Thymus (tissue), 11 donors: Measurements from ENCODE around the gene ESPL1. TPM values are rescaled to one million over a fixed set of nuclear protein-coding genes. Genes with fewer than 3 reads are reported as not detected.
"Not testable (repeated sequence)": the region's sequence is repeated elsewhere in the genome, so short reads cannot be mapped to it uniquely, and the experiment has no call there.

Source experiments
- DNase-seq, 9 donors: peaks; one replicate each; pipeline ENCODE4 v3.0.0-alpha.2; 2013; ENCODE audit warnings: low spot score in 9 of 9, low read depth in 6 of 9, missing footprints in 1 of 9
- H3K27ac ChIP-seq, 2 donors: one replicate each; pipeline ENCODE4 v1.5.1; 2013; ENCODE audit warnings: control low read depth in 1 of 2, low read depth in 1 of 2, low read length in 1 of 2, mild to moderate bottlenecking in 1 of 2, moderate library complexity in 1 of 2
- H3K27me3 ChIP-seq, 2 donors: one replicate each; pipeline ENCODE4 v1.5.1; 2013; ENCODE audit warnings: low read length in 1 of 2; ENCODE audit not compliant: control insufficient read depth in 2 of 2, insufficient read depth in 1 of 2
- H3K36me3 ChIP-seq, 2 donors: one replicate each; pipeline ENCODE4 v1.5.1; 2013; ENCODE audit warnings: low read length in 1 of 2, mild to moderate bottlenecking in 1 of 2, moderate library complexity in 1 of 2; ENCODE audit not compliant: control insufficient read depth in 2 of 2, insufficient read depth in 2 of 2
- H3K4me1 ChIP-seq, 2 donors: one replicate each; pipeline ENCODE4 v1.5.1; 2013; ENCODE audit warnings: low read length in 2 of 2; ENCODE audit not compliant: control insufficient read depth in 2 of 2, insufficient read depth in 2 of 2
- H3K4me3 ChIP-seq, 2 donors: one replicate each; pipeline ENCODE4 v1.5.1; 2013; ENCODE audit warnings: low read length in 2 of 2, control low read depth in 1 of 2, mild to moderate bottlenecking in 1 of 2
- H3K9me3 ChIP-seq, 2 donors: one replicate each; pipeline ENCODE4 v1.5.1; 2013; ENCODE audit warnings: low read length in 1 of 2, mild to moderate bottlenecking in 1 of 2; ENCODE audit not compliant: control insufficient read depth in 2 of 2, insufficient read depth in 1 of 2
- WGBS: extraction: QIAGEN DNeasy Blood & Tissue Kit; methylation state at CpG from one replicate; pipeline ENCODE4 v1.1.7; 2013; 5-methylcytosine and 5-hydroxymethylcytosine counted together
- polyA plus RNA-seq: library from polyadenylated mRNA; stranded (reverse); fragments of 200-250 nt; gene quantifications from one replicate; pipeline ENCODE4 v1.2.3, GENCODE V29; 2013
- total RNA-seq: library from RNA; stranded (reverse); fragments of 120-200 nt; gene quantifications from one replicate; pipeline ENCODE4 v1.2.4, GENCODE V29; 2013
- donor health status: healthy.

The ESPL1 gene
- total and polyA plus RNA-seq, 2 donors = 1.7 to 8.9 TPM

DNA sequence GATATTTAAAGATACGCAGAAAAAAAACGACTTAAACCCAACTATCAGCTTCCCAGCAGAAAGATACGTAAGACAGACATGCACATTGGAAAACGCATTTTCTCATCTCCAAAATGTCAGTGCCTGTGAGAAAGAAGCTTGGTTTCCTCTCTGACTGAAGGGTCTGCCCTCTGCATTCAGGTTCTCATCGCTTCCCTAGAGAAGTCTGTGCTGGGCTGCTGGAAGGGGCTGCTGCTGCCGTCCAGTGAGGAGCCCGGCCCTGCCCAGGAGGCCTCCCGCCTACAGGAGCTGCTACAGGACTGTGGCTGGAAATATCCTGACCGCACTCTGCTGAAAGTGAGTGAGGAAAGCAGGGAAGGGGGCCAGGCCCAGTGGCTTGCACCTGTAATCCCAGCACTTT lies 22.6 kb downstream of the ESPL1 start:
- no peak overlapping the region for H3K27ac ChIP-seq
- H3K27me3 ChIP-seq = no peaks in the 10 kb centered on the region
- H3K36me3 ChIP-seq = peaks cover 59 to 72% of the 10 kb centered on the region in 2 donors
- H3K4me3 ChIP-seq = no peak overlapping the region
- H3K4me1 ChIP-seq = peaks cover 4 to 7% of the 10 kb centered on the region in 2 donors
- no peaks in the 10 kb centered on the region for H3K9me3 ChIP-seq
- DNase-seq = no peak
- WGBS = 98% methylated on average over 9 of the region's 9 CpGs

DNA sequence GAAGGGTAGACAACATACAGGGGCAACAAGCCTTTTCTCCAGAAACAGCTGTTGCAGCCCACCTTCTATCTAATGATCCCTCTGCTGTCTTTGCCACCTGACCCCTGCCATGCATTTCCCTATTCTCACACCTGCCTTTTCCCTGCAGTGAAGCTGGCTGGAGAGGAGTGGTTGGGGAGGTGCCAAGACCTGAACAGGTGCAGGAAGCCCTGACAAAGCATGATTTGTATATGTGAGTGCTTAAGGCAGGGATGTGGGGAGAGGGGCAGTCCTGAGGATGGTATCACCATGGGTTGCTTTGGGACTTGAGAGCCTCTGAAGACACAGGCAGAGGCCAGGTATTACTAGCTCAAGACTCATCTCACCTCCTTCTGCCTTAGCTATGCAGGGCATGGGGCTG lies 24.3 kb downstream of the ESPL1 start:
- no peaks in the 10 kb centered on the region for H3K9me3 ChIP-seq
- DNase-seq = no peak
- H3K4me1 ChIP-seq = peaks cover 7 to 14% of the 10 kb centered on the region in 2 donors
- no peak overlapping the region for H3K27ac ChIP-seq
- H3K27me3 ChIP-seq = no peaks in the 10 kb centered on the region
- H3K4me3 ChIP-seq = no peak overlapping the region
- peaks cover 52 to 62% of the 10 kb centered on the region in 2 donors for H3K36me3 ChIP-seq

DNA sequence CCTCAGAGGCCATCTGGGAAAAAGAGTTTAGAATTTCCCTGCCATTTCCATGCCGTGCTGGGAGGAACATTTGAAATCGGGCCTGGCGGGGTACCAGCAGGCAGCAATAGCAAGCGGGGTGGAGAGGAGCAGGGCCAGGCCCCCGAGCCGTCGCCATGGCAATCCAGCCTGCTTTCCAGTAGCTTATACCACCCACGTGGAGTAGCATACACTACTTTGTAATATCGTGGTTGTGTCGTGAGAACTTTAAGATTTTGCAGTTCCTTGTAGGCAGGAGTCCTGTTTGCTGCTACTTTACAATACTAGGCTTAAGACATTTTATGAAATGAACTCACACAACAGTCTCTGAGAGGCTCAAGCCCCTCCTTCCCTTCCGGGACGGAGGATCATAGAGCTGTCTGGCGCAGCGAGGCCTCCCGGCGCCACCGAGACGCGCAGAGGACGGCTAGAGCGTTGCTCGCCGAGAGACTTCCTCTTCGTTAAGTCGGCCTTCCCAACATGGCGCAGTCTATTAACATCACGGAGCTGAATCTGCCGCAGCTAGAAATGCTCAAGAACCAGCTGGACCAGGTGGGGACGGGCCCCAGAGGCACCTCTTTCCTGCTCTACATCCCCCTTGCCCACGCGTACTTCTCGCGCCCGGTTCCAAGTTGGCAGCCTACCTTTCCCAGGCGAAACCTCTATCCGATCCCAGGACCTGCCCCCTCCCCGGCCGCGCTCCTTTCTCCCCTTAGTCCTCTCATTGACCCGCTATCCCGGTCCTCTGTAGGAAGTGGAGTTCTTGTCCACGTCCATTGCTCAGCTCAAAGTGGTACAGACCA lies 27.2 kb downstream of the ESPL1 start, which contains the start of gene PFDN5:
Gene PFDN5, plus strand, starts transcription at position 473 of the 821 bp plus-strand sequence. Its CDS starts 26 bp downstream, at position 499.
- Histone ChIP-seq H3K36me3 (peaks cover 26 to 52% of the 10 kb centered on the region in 2 donors), H3K4me3 (peak within 1 kb of the TSS; percentile 66 to 93), H3K4me1 (peaks cover 17 to 22% of the 10 kb centered on the region in 2 donors), H3K9me3 (no peaks in the 10 kb centered on the region), H3K27me3 (no peaks in the 10 kb centered on the region), H3K27ac (peak within 1 kb of the TSS; percentile 91 to 97)
- 5% methylated on average over 42 of the region's 42 CpGs for WGBS
- DNase-seq = peak; percentile 79 to 94 (median 85)

DNA sequence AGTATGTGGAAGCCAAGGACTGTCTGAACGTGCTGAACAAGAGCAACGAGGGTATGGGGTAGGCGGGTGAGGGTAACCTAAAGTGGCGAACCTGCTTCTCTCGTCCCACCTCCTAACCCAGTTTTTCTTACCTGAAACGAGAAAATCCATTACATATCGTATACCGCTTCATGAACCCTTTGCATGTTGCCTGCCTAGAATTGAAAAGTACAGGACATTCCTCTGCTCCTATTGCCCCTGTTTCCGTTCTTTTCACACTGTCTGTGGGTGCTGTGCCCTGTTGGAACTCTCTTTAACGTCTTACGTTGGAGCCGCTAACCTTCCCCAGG lies 27.8 kb downstream of the ESPL1 start:
- peaks cover 21 to 27% of the 10 kb centered on the region in 2 donors for H3K4me1 ChIP-seq
- no peaks in the 10 kb centered on the region for H3K27me3 ChIP-seq
- 11% methylated on average over 12 of the region's 12 CpGs for WGBS
- H3K4me3 ChIP-seq = peak overlapping the region; percentile 66 to 93
- DNase-seq = no peak
- H3K9me3 ChIP-seq = no peaks in the 10 kb centered on the region
- H3K27ac ChIP-seq = peak overlapping the region; percentile 65 to 97
- H3K36me3 ChIP-seq = peaks cover 21 to 46% of the 10 kb centered on the region in 2 donors

DNA sequence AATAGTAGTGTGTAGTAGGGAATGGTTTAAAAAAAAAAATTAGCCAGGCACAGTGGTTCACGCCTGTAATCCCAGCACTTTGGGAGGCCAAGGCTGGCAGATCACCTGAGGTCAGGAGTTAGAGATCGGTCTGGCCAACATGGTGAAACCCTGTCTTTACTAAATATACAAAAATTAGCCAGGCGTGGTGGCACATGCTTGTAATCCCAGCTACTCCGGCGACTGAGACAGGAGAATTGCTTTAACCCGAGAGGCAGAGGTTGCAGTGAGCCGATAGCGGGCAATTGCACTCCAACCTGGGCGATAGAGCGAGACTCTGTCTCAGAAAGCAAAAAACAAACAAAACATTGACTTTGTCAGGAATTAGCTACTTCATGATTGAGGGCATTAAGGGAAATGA lies 29.0 kb downstream of the ESPL1 start:
- H3K9me3 ChIP-seq, H3K27me3 ChIP-seq, DNase-seq, H3K27ac ChIP-seq, H3K4me3 ChIP-seq: not testable (repeated sequence)
- WGBS = 97% methylated on average over 10 of the region's 10 CpGs
- H3K36me3 ChIP-seq = peaks cover 15 to 41% of the 10 kb centered on the region in 2 donors
- H3K4me1 ChIP-seq = peaks cover 21 to 27% of the 10 kb centered on the region in 2 donors

DNA sequence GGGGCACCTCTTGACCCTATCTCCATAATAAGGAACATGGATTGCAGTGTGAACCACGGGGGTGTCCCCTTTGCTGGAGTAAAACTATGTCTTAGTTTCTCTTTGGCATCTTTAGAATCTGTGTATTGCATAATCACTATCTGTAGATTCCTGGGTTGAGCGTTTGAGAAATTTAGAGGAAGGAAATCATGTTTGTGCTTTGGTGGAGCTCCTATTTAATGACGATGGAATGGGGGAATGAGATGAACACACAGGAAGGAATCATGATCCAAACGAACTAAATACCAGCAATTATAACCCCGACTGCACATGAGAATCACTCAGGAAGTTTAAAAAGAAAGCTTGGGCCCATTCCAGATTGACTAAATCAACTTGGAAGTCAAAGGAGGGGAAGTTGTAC lies 30.1 kb downstream of the ESPL1 start:
- Histone ChIP-seq H3K27ac (no peak overlapping the region), H3K27me3 (no peaks in the 10 kb centered on the region), H3K9me3 (no peaks in the 10 kb centered on the region), H3K36me3 (peaks cover 11 to 41% of the 10 kb centered on the region in 2 donors), H3K4me1 (peaks cover 21 to 27% of the 10 kb centered on the region in 2 donors), H3K4me3 (no peak overlapping the region)
- WGBS = 81% methylated on average over 5 of the region's 5 CpGs
- DNase-seq = no peak

DNA sequence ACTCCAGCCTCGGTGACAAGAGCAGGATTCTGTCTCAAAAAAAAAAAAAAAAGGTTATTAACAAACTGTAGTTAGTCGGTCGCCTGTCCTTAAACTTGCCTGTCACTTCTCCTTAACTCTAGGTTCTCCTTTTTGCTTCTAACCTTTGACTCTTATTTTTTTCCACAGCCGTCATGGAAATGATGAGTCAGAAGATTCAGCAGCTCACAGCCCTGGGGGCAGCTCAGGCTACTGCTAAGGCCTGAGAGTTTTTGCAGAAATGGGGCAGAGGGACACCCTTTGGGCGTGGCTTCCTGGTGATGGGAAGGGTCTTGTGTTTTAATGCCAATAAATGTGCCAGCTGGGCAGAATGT lies 31.0 kb downstream of the ESPL1 start:
- peak overlapping the region in 1 of 2 donors; percentile 76 for H3K27ac ChIP-seq
- peaks cover 15 to 41% of the 10 kb centered on the region in 2 donors for H3K36me3 ChIP-seq
- H3K9me3 ChIP-seq = no peaks in the 10 kb centered on the region
- H3K4me3 ChIP-seq = no peak overlapping the region
- 86% methylated on average over 5 of the region's 5 CpGs for WGBS
- DNase-seq = peak in 1 of 9 donors; percentile 39
- peaks cover 21 to 27% of the 10 kb centered on the region in 2 donors for H3K4me1 ChIP-seq
- no peaks in the 10 kb centered on the region for H3K27me3 ChIP-seq

DNA sequence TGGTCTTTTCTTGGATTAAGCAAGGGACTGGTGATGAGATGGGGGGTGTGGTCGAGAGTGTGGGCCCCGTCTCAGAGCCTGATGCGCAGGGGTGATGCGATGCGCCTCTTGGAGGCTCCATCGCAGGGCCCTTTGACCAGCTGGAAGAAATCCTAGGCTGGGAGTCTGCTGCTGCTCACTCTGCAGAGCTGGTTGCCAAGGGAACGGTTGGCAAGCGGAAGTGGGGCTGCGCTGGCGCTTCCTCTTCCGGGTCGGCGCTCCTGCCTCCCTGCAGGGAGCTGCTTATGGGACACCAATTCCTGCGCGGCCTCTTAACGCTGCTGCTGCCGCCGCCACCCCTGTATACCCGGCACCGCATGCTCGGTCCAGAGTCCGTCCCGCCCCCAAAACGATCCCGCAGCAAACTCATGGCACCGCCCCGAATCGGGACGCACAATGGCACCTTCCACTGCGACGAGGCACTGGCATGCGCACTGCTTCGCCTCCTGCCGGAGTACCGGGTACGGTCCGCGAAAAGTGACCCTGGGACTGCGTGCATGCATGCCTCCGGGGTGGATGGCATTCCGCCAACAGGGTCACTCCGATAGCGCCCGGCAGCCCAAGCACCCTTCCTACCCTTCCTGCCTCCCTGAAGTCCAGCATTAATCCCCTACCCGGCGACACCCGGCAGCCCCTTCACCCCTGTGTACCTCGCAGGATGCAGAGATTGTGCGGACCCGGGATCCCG lies 31.5 kb downstream of the ESPL1 start, which contains the start of gene MYG1:
Gene MYG1, plus strand, starts transcription at position 242 of the 727 bp plus-strand sequence. Its CDS starts 43 bp downstream, at position 285.
- DNase-seq = peak; percentile 78 to 93 (median 86)
- no peaks in the 10 kb centered on the region for H3K27me3 ChIP-seq
- H3K4me3 ChIP-seq = peak within 1 kb of the TSS; percentile 87 to 91
- H3K27ac ChIP-seq = peak within 1 kb of the TSS; percentile 76 to 84
- H3K4me1 ChIP-seq = peaks cover 21 to 26% of the 10 kb centered on the region in 2 donors
- peaks cover 15 to 41% of the 10 kb centered on the region in 2 donors for H3K36me3 ChIP-seq
- no peaks in the 10 kb centered on the region for H3K9me3 ChIP-seq
- WGBS = 3% methylated on average over 51 of the region's 51 CpGs

DNA sequence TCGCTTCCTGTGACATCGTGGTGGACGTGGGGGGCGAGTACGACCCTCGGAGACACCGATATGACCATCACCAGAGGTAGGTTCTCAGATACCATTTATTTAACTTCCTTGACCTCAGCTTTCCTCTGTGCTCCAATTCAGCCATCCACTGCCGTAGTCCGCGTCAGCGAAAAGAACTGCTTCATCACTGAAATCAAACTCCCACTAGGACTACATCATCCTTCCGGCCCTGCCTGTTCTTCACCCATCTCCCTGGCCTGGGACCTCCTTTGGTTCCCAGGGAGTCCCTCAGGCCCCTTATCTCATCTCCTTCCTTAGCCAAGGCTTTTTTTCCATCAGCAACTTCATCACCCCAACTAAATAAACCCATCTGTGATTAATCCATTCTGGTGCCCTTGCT lies 32.1 kb downstream of the ESPL1 start:
- Histone ChIP-seq H3K27ac (peak overlapping the region in 1 of 2 donors; percentile 84), H3K27me3 (no peaks in the 10 kb centered on the region), H3K9me3 (no peaks in the 10 kb centered on the region), H3K4me3 (peak overlapping the region; percentile 87 to 91), H3K4me1 (peaks cover 17 to 20% of the 10 kb centered on the region in 2 donors), H3K36me3 (peaks cover 16 to 44% of the 10 kb centered on the region in 2 donors)
- no peak for DNase-seq
- 6% methylated on average over 12 of the region's 12 CpGs for WGBS
